MCF 10A (cell line): ENCODE measurements around the gene OOSP1. TPM values are rescaled to one million over a fixed set of nuclear protein-coding genes. Genes with fewer than 3 reads are reported as not detected.
A peak's percentile ranks its signal among the peaks of the same experiment; 100 is the strongest.

Experiments
- BruUV-seq: library from RNA; stranded (reverse); fragments of 400-500 nt; replicated peaks from 2 replicates; lab custom pipeline; 2021; lab: Mats Ljungman, UMichigan
- CTCF ChIA-PET: fragments of 300-600 bp; sonication (Branson Sonifier 250); formaldehyde crosslinking; extraction: SDS; loops from one replicate; lab custom pipeline; 2021; ENCODE audit warnings: antibody characterized with exemption, inconsistent platforms; lab: Yijun Ruan, JAX
- POLR2A ChIA-PET: fragments of 300-600, 350-650 bp; sonication (Branson Sonifier 250); formaldehyde crosslinking; extraction: SDS; loops from one replicate; lab custom pipeline; 2020; ENCODE audit warnings: antibody characterized with exemption, inconsistent platforms; lab: Yijun Ruan, JAX
- DNase-seq: peaks from one replicate; pipeline ENCODE4 v3.0.0-alpha.2; 2018; ENCODE audit not compliant: unreplicated experiment
- H3K27ac Mint-ChIP-seq: one replicate; pipeline ENCODE4 v1.8.0; 2022; ENCODE audit warnings: mild to moderate bottlenecking, low read depth, mixed read lengths; ENCODE audit not compliant: unreplicated experiment
- H3K27me3 Mint-ChIP-seq: one replicate; pipeline ENCODE4 v1.8.0; 2022; ENCODE audit warnings: mixed read lengths; ENCODE audit not compliant: insufficient read depth, unreplicated experiment
- H3K36me3 Mint-ChIP-seq: one replicate; pipeline ENCODE4 v1.8.0; 2022; ENCODE audit warnings: mild to moderate bottlenecking, moderate library complexity, mixed read lengths; ENCODE audit not compliant: insufficient read depth, unreplicated experiment
- H3K4me1 Mint-ChIP-seq: one replicate; pipeline ENCODE4 v1.8.0; 2022; ENCODE audit warnings: mixed read lengths; ENCODE audit not compliant: insufficient read depth, unreplicated experiment
- H3K4me3 Mint-ChIP-seq: one replicate; pipeline ENCODE4 v1.8.0; 2022; ENCODE audit warnings: mild to moderate bottlenecking, moderate library complexity, mixed read lengths; ENCODE audit not compliant: unreplicated experiment
- H3K9me3 Mint-ChIP-seq: one replicate; pipeline ENCODE4 v1.8.0; 2022; ENCODE audit warnings: mixed read lengths; ENCODE audit not compliant: unreplicated experiment
- CTCF ChIP-seq: fragments of 200-600 bp; IDR thresholded peaks from one replicate; pipeline ENCODE4 v1.8.0; 2022; ENCODE audit warnings: antibody characterized with exemption, mild to moderate bottlenecking; ENCODE audit not compliant: unreplicated experiment
- intact Hi-C: fragments of 100-400 bp; cut with micrococcal nuclease; formaldehyde crosslinking; loops from 2 replicates; pipeline ENCODE4 v1.14.1; 2022
- total RNA-seq: library from RNA; stranded (reverse); gene quantifications from 2 replicates; pipeline ENCODE4 v1.2.3, GENCODE V29; 2022

OOSP1 gene
- total RNA-seq, 1 experiment from 2014 or later, result not detected

GRCh38 chr11:59944720-59945119 lies 6.5 kb downstream of the OOSP1 start:
- H3K36me3 Mint-ChIP-seq, result no peaks in the 10 kb centered on the region
- H3K4me3 Mint-ChIP-seq, result no peak overlapping the region
- H3K9me3 Mint-ChIP-seq, result no peaks in the 10 kb centered on the region
- ChIA-PET POLR2A (no interaction called here), CTCF (interaction anchor here (1.2 kb wide), 1 partner anchor 25 kb away, joined by 3 read pairs; no protein-coding TSS in a partner anchor)
- no peak for TF ChIP-seq CTCF
- H3K27me3 Mint-ChIP-seq, result peaks cover 16% of the 10 kb centered on the region
- no peaks in the 10 kb centered on the region for H3K4me1 Mint-ChIP-seq
- H3K27ac Mint-ChIP-seq, result no peak overlapping the region
- no TSS peak for BruUV-seq
- intact Hi-C loops, result no loop called here
- no peak for DNase-seq

- Mint-ChIP-seq H3K27ac (no peak overlapping the region), H3K27me3 (peaks cover 25% of the 10 kb centered on the region), H3K4me3 (no peak overlapping the region), H3K9me3 (no peaks in the 10 kb centered on the region), H3K4me1 (peaks cover 9% of the 10 kb centered on the region), H3K36me3 (peaks cover 7% of the 10 kb centered on the region)
- BruUV-seq, result no TSS peak
- intact Hi-C loops, result no loop called here
- POLR2A ChIA-PET, result interaction anchor here (0.6 to 1.4 kb wide), 2 partner anchors 10 to 789 kb away, joined by 3 read pairs; partner anchors contain the start of gene OOSP4A
- CTCF ChIA-PET, result interaction anchor here (0.6 to 1.2 kb wide), 2 partner anchors 29 to 236 kb away, joined by 3 read pairs; no protein-coding TSS in a partner anchor
- TF ChIP-seq CTCF, result no peak
- no peak for DNase-seq
These were observed 15.4 kb downstream of the OOSP1 start for GRCh38 chr11:59953463-59954218.

- no peak for TF ChIP-seq CTCF
- no TSS peak for BruUV-seq
- peaks cover 9% of the 10 kb centered on the region for H3K4me1 Mint-ChIP-seq
- peaks cover 18% of the 10 kb centered on the region for H3K27me3 Mint-ChIP-seq
- intact Hi-C loops, result no loop called here
- no peak overlapping the region for H3K27ac Mint-ChIP-seq
- H3K9me3 Mint-ChIP-seq, result no peaks in the 10 kb centered on the region
- no peak for DNase-seq
- peaks cover 7% of the 10 kb centered on the region for H3K36me3 Mint-ChIP-seq
- H3K4me3 Mint-ChIP-seq, result no peak overlapping the region
- ChIA-PET POLR2A (no interaction called here), CTCF (interaction anchor here (0.6 kb wide), 1 partner anchor 236 kb away, joined by 3 read pairs; no protein-coding TSS in a partner anchor)
These were observed 16.1 kb downstream of the OOSP1 start for GRCh38 chr11:59954219-59954847.

GRCh38 chr11:59957094-59957493 lies 18.9 kb downstream of the OOSP1 start:
- peaks cover 7% of the 10 kb centered on the region for H3K36me3 Mint-ChIP-seq
- DNase-seq, result peak; percentile 1
- no TSS peak for BruUV-seq
- H3K27ac Mint-ChIP-seq, result no peak overlapping the region
- no peaks in the 10 kb centered on the region for H3K27me3 Mint-ChIP-seq
- no peaks in the 10 kb centered on the region for H3K9me3 Mint-ChIP-seq
- H3K4me1 Mint-ChIP-seq, result peaks cover 9% of the 10 kb centered on the region
- H3K4me3 Mint-ChIP-seq, result no peak overlapping the region
- no peak for TF ChIP-seq CTCF
- intact Hi-C loops, result no loop called here
- POLR2A ChIA-PET, result no interaction called here
- CTCF ChIA-PET, result interaction anchor here (0.6 kb wide), 1 partner anchor 239 kb away, joined by 4 read pairs; no protein-coding TSS in a partner anchor
